HG03108 (cell line): Measurements from ENCODE around the gene PRAMEF11.

Experiments used
- ATAC-seq: cut with Tn5 transposase; IDR thresholded peaks from one replicate; pipeline ENCODE4 v1.9.1; 2021; ENCODE audit warnings: moderate library complexity; ENCODE audit not compliant: unreplicated experiment

The PRAMEF11 gene

GRCh38 chr1:12774801-12775345 is 56.3 kb downstream of the PRAMEF11 start:
- no peak for ATAC-seq
